SK-N-SH (cell line): ENCODE data around the gene CBFA2T3. TPM values are rescaled to one million over a fixed set of nuclear protein-coding genes. Genes with fewer than 3 reads are reported as not detected.

Experiments
- CTCF ChIA-PET: fragments of 300-600, 350-600 bp; formaldehyde crosslinking; extraction: SDS; loops from one replicate; lab custom pipeline; 2021; lab: Yijun Ruan, JAX
- POLR2A ChIA-PET: fragments of 350-600 bp; sonication (Branson Sonifier 250); formaldehyde crosslinking; extraction: SDS; loops from one replicate; lab custom pipeline; 2020; ENCODE audit warnings: antibody characterized with exemption, inconsistent platforms; lab: Yijun Ruan, JAX
- DNase-seq: peaks from one replicate; pipeline ENCODE4 v3.0.0; 2012
- H2AFZ ChIP-seq: fragments of 200-600 bp; sonication (generic); 2 replicates; pipeline ENCODE4 v1.8.1; 2016; ENCODE audit warnings: antibody characterized with exemption, mild to moderate bottlenecking, low read depth
- H3F3A ChIP-seq: fragments of 200-600 bp; sonication (generic); replicated peaks from 2 replicates; pipeline ENCODE3; 2016; ENCODE audit warnings: antibody characterized with exemption, mild to moderate bottlenecking; ENCODE audit not compliant: insufficient read depth
- H3K27ac ChIP-seq, 2 experiments: fragments of 200-500 bp in 1 of 2; fragments of 200-600 bp in 1 of 2; sonication (Bioruptor generic) in 1 of 2; sonication (generic), shearing (Covaris generic) in 1 of 2; 2 replicates each; pipeline versions ENCODE4 v1.5.1 to v1.6.1; 2014 to 2016; ENCODE audit warnings: low read depth in 2 of 2, inconsistent platforms in 1 of 2, low read length in 1 of 2, mild to moderate bottlenecking in 1 of 2, mixed read lengths in 1 of 2
- H3K27me3 ChIP-seq: fragments of 200-600 bp; sonication (generic), shearing (Covaris generic); 2 replicates; pipeline ENCODE4 v1.6.1; 2016; ENCODE audit warnings: mixed run types; ENCODE audit not compliant: insufficient read depth
- H3K36me3 ChIP-seq, 2 experiments: fragments of 200-500 bp in 1 of 2; fragments of 200-600 bp in 1 of 2; sonication (Bioruptor generic) in 1 of 2; sonication (generic) in 1 of 2; replicated peaks in 1 of 2; 2 replicates each; pipeline versions ENCODE3 to v1.5.1; 2014 to 2016; ENCODE audit warnings: low read length in 1 of 2, mild to moderate bottlenecking in 1 of 2; ENCODE audit not compliant: insufficient read depth in 2 of 2, control insufficient read depth in 1 of 2
- H3K4me1 ChIP-seq, 2 experiments: fragments of 200-500 bp in 1 of 2; fragments of 200-600 bp in 1 of 2; sonication (Bioruptor generic) in 1 of 2; sonication (generic), shearing (Covaris generic) in 1 of 2; 2 replicates each; pipeline versions ENCODE4 v1.5.1 to v1.6.1; 2014 to 2016; ENCODE audit warnings: low read depth in 1 of 2, low read length in 1 of 2, mixed run types in 1 of 2; ENCODE audit not compliant: insufficient read depth in 2 of 2, control insufficient read depth in 1 of 2
- H3K4me2 ChIP-seq: fragments of 200-600 bp; sonication (generic), shearing (Covaris generic); 2 replicates; pipeline ENCODE4 v1.6.1; 2017; ENCODE audit warnings: mixed run types
- H3K4me3 ChIP-seq, 2 experiments: fragments of 200-500 bp in 1 of 2; fragments of 200-600 bp in 1 of 2; sonication (Bioruptor generic) in 1 of 2; sonication (generic), shearing (Covaris generic) in 1 of 2; 2 replicates each; pipeline versions ENCODE4 v1.5.1 to v1.8.1; 2014 to 2016; ENCODE audit warnings: low read depth in 2 of 2, inconsistent platforms in 1 of 2, low read length in 1 of 2, mild to moderate bottlenecking in 1 of 2, mixed read lengths in 1 of 2, moderate library complexity in 1 of 2
- H3K79me2 ChIP-seq: fragments of 200-600 bp; sonication (generic); 2 replicates; pipeline ENCODE4 v1.8.1; 2017; ENCODE audit warnings: mild to moderate bottlenecking; ENCODE audit not compliant: insufficient read depth
- H3K9ac ChIP-seq: fragments of 200-600 bp; sonication (generic); 2 replicates; pipeline ENCODE4 v1.6.1; 2017; ENCODE audit warnings: mixed run types
- H3K9me2 ChIP-seq: fragments of 200-600 bp; sonication (generic); 2 replicates; pipeline ENCODE4 v1.6.1; 2017; ENCODE audit warnings: mixed run types
- H3K9me3 ChIP-seq: fragments of 200-600 bp; sonication (generic); 2 replicates; pipeline ENCODE4 v1.6.1; 2017; ENCODE audit warnings: mixed run types, mild to moderate bottlenecking, moderate library complexity
- H4K20me1 ChIP-seq: fragments of 200-600 bp; sonication (generic); 2 replicates; pipeline ENCODE4 v1.6.1; 2017; ENCODE audit warnings: mild to moderate bottlenecking, mixed run types; ENCODE audit not compliant: insufficient read depth
- CTCF ChIP-seq: fragments of 200-600 bp; sonication (generic); IDR thresholded peaks from 2 replicates; pipeline ENCODE4 v1.6.1; 2017; ENCODE audit warnings: antibody characterized with exemption, mild to moderate bottlenecking, moderate library complexity
- ELF1 ChIP-seq: IDR thresholded peaks from 2 replicates; pipeline ENCODE4 v1.4.0; 2012
- EZH2phosphoT487 ChIP-seq: fragments of 200-600 bp; sonication (generic); IDR thresholded peaks from 2 replicates; pipeline ENCODE4 v1.6.1; 2017; ENCODE audit warnings: low read depth, mixed run types, mild to moderate bottlenecking, antibody characterized with exemption, moderate library complexity, borderline replicate concordance
- FOSL2 ChIP-seq: IDR thresholded peaks from 2 replicates; pipeline ENCODE4 v1.4.0; 2012; ENCODE audit warnings: low read depth, mild to moderate bottlenecking, moderate library complexity, borderline replicate concordance
- FOXM1 ChIP-seq: IDR thresholded peaks from 2 replicates; pipeline ENCODE4 v1.4.0; 2012; ENCODE audit warnings: low read depth, mild to moderate bottlenecking
- IRF3 ChIP-seq: fragments of 150-350 bp; IDR thresholded peaks from 2 replicates; pipeline ENCODE4 v1.6.1; 2016; ENCODE audit warnings: mild to moderate bottlenecking, low read depth, low read length
- JUND ChIP-seq: IDR thresholded peaks from 2 replicates; pipeline ENCODE4 v1.4.0; 2012
- MXI1 ChIP-seq: IDR thresholded peaks from 2 replicates; pipeline ENCODE4 v1.6.1; 2012; ENCODE audit warnings: mild to moderate bottlenecking, low read depth, low read length, improper control_type of control experiment
- NRF1 ChIP-seq: IDR thresholded peaks from 2 replicates; pipeline ENCODE4 v1.6.1; 2012; ENCODE audit warnings: low read depth, mild to moderate bottlenecking, low read length
- PBX3 ChIP-seq: IDR thresholded peaks from 2 replicates; pipeline ENCODE4; 2012
- RAD21 ChIP-seq: IDR thresholded peaks from 2 replicates; pipeline ENCODE4 v1.6.1; 2012; ENCODE audit warnings: mild to moderate bottlenecking, low read length
- RCOR1 ChIP-seq: fragments of 150-350 bp; IDR thresholded peaks from 2 replicates; pipeline ENCODE4 v1.6.1; 2017; ENCODE audit warnings: antibody characterized with exemption, low read length
- RXRA ChIP-seq: IDR thresholded peaks from 2 replicates; pipeline ENCODE4 v1.4.0; 2012; ENCODE audit warnings: low read depth, mild to moderate bottlenecking, borderline replicate concordance
- SIN3A ChIP-seq: IDR thresholded peaks from 2 replicates; pipeline ENCODE4 v1.6.1; 2012; ENCODE audit warnings: low read depth, mild to moderate bottlenecking, low read length, moderate library complexity, borderline replicate concordance
- USF1 ChIP-seq: IDR thresholded peaks from 2 replicates; pipeline ENCODE4 v1.4.0; 2012; ENCODE audit warnings: low read depth, borderline replicate concordance
- YY1 ChIP-seq: IDR thresholded peaks from 2 replicates; pipeline ENCODE4 v1.4.0; 2012; ENCODE audit warnings: low read depth, mild to moderate bottlenecking
- ZBTB33 ChIP-seq: IDR thresholded peaks from 2 replicates; pipeline ENCODE4 v1.4.0; 2012; ENCODE audit warnings: low read depth, borderline replicate concordance
- WGBS: methylation state at CpG from one replicate; pipeline ENCODE4 v1.1.6; 2017; ENCODE audit warnings: low lambda C conversion rate; 5-methylcytosine and 5-hydroxymethylcytosine counted together
- polyA plus RNA-seq, 3 experiments: library from polyadenylated mRNA; depleted of rRNA; stranded (reverse); fragments of >200 nt; gene quantifications; 2 replicates each; pipeline ENCODE4 v1.2.3, GENCODE V29; 2012

CBFA2T3 gene
- polyA plus RNA-seq, 1 of the 3 experiments (the other 2 are of a cell fraction) = not detected

- Histone ChIP-seq H2AFZ (no peak overlapping the region), H3K9me3 (0 out of 2 replicates have a peak, but pooled peaks cover 2% of the 10 kb centered on the region), H3K4me2 (no peak overlapping the region), H3K79me2 (no peaks in the 10 kb centered on the region), H3K9me2 (no peaks in the 10 kb centered on the region), H3F3A (no peaks in the 10 kb centered on the region), H3K27ac (no peak overlapping the region), H3K4me3 (no peak overlapping the region), H4K20me1 (no peaks in the 10 kb centered on the region), H3K9ac (no peak overlapping the region), H3K36me3 (no peaks in the 10 kb centered on the region), H3K4me1 (no peaks in the 10 kb centered on the region), H3K27me3 (peaks cover 11% of the 10 kb centered on the region; the same call in 1 of the 2 replicates)
- POLR2A ChIA-PET = interaction anchor here (0.6 kb wide), 1 partner anchor 478 kb away, joined by 4 read pairs; no protein-coding TSS in a partner anchor
- DNase-seq = no peak
- TF ChIP-seq ELF1 (no peak), RAD21 (no peak), YY1 (no peak), SIN3A (no peak), RXRA (no peak), FOXM1 (no peak), USF1 (no peak), ZBTB33 (no peak), MXI1 (no peak), NRF1 (no peak), FOSL2 (no peak), EZH2phosphoT487 (no peak), CTCF (no peak), IRF3 (no peak), PBX3 (no peak), RCOR1 (no peak), JUND (no peak)
- CTCF ChIA-PET = interaction anchor here (0.6 kb wide), 1 partner anchor 25 kb away, joined by 3 read pairs; no protein-coding TSS in a partner anchor
- WGBS = 74% methylated on average over 23 of the region's 23 CpGs
These were observed 44.1 kb upstream of the CBFA2T3 start for GRCh38 chr16:89020925-89021595.
